WTC11 (cell line): Measurements from ENCODE around the gene INSC. TPM values are rescaled to one million over a fixed set of nuclear protein-coding genes. Genes with fewer than 3 reads are reported as not detected.
A peak's percentile ranks its signal among the peaks of the same experiment; 100 is the strongest.

ENCODE experiments used
- CBFB ChIP-seq: sonication (generic); formaldehyde crosslinking; IDR thresholded peaks from 2 replicates; pipeline ENCODE4 v1.8.1; 2022; ENCODE audit warnings: mild to moderate bottlenecking, low read depth, missing genetic modification reagents
- ESRRA ChIP-seq: sonication (generic); formaldehyde crosslinking; IDR thresholded peaks from 2 replicates; pipeline ENCODE4 v1.8.1; 2022; ENCODE audit warnings: mild to moderate bottlenecking, missing genetic modification reagents, borderline replicate concordance
- FOXJ3 ChIP-seq: sonication (generic); formaldehyde crosslinking; IDR thresholded peaks from 2 replicates; pipeline ENCODE4 v1.9.0; 2021; ENCODE audit warnings: missing genetic modification reagents, mild to moderate bottlenecking, borderline replicate concordance
- FOXK1 ChIP-seq: sonication (generic); formaldehyde crosslinking; IDR thresholded peaks from 2 replicates; pipeline ENCODE4 v1.8.0; 2022; ENCODE audit warnings: mild to moderate bottlenecking, moderate library complexity, missing genetic modification reagents
- FOXP1 ChIP-seq: sonication (generic); formaldehyde crosslinking; IDR thresholded peaks from 2 replicates; pipeline ENCODE4 v1.8.0; 2022; ENCODE audit warnings: missing genetic modification reagents, mild to moderate bottlenecking, moderate library complexity, borderline replicate concordance
- GRHL2 ChIP-seq: fragments of 250-450 bp; sonication (Bioruptor Pico); IDR thresholded peaks from 2 replicates; pipeline ENCODE4 v1.8.0; 2022; ENCODE audit warnings: mild to moderate bottlenecking, moderate library complexity; ENCODE audit not compliant: insufficient replicate concordance, severe bottlenecking
- MXD4 ChIP-seq: fragments of 250-450 bp; sonication (Bioruptor Pico); IDR thresholded peaks from 2 replicates; pipeline ENCODE4 v1.8.0; 2021; ENCODE audit warnings: mild to moderate bottlenecking, moderate library complexity, borderline replicate concordance
- MYBL2 ChIP-seq: sonication (generic); formaldehyde crosslinking; IDR thresholded peaks from 2 replicates; pipeline ENCODE4 v1.8.1; 2023; ENCODE audit warnings: mild to moderate bottlenecking, moderate library complexity, missing genetic modification reagents
- NFYB ChIP-seq: sonication (generic); formaldehyde crosslinking; conservative IDR thresholded peaks from 2 replicates; pipeline ENCODE4 v1.8.0; 2022; ENCODE audit warnings: low read depth, missing genetic modification reagents
- NR3C1 ChIP-seq: sonication (generic); formaldehyde crosslinking; conservative IDR thresholded peaks from 2 replicates; pipeline ENCODE4 v1.8.1; 2023; ENCODE audit warnings: low read depth, mild to moderate bottlenecking, missing genetic modification reagents
- OVOL2 ChIP-seq: fragments of 250-450 bp; sonication (Bioruptor Pico); IDR thresholded peaks from 2 replicates; pipeline ENCODE4 v1.9.0; 2021; ENCODE audit warnings: mild to moderate bottlenecking, borderline replicate concordance
- SMAD3 ChIP-seq: sonication (generic); formaldehyde crosslinking; IDR thresholded peaks from 2 replicates; pipeline ENCODE4 v1.8.0; 2022; ENCODE audit warnings: missing genetic modification reagents, mild to moderate bottlenecking, borderline replicate concordance
- TEAD1 ChIP-seq: sonication (generic); formaldehyde crosslinking; IDR thresholded peaks from 2 replicates; pipeline ENCODE4 v1.8.0; 2022; ENCODE audit warnings: mild to moderate bottlenecking, missing genetic modification reagents
- ZBTB21 ChIP-seq: sonication (generic); formaldehyde crosslinking; IDR thresholded peaks from 2 replicates; pipeline ENCODE4 v1.8.1; 2023; ENCODE audit warnings: mild to moderate bottlenecking, missing genetic modification reagents, borderline replicate concordance
- ZNF121 ChIP-seq: sonication (generic); formaldehyde crosslinking; IDR thresholded peaks from 2 replicates; pipeline ENCODE4 v1.8.0; 2023; ENCODE audit warnings: missing genetic modification reagents
- ZNF219 ChIP-seq: sonication (generic); formaldehyde crosslinking; IDR thresholded peaks from 2 replicates; pipeline ENCODE4 v1.8.0; 2023; ENCODE audit warnings: missing genetic modification reagents, mild to moderate bottlenecking, borderline replicate concordance
- total RNA-seq: library from RNA; stranded (reverse); gene quantifications from 3 replicates; pipeline ENCODE4 v1.2.3, GENCODE V29; 2021
- TF ChIP-seq, protein P1 (sequence below): sonication (generic); formaldehyde crosslinking; IDR thresholded peaks from 2 replicates; pipeline ENCODE4 v1.8.0; 2023; ENCODE audit warnings: missing genetic modification reagents
- TF ChIP-seq, protein P2 (sequence below): sonication (generic); formaldehyde crosslinking; IDR thresholded peaks from 2 replicates; pipeline ENCODE4 v1.8.1; 2022; ENCODE audit warnings: mild to moderate bottlenecking, missing genetic modification reagents, moderate library complexity, borderline replicate concordance
- TF ChIP-seq, protein P3 (sequence below): sonication (generic); formaldehyde crosslinking; IDR thresholded peaks from 2 replicates; pipeline ENCODE4 v1.8.0; 2022; ENCODE audit warnings: mild to moderate bottlenecking, missing genetic modification reagents
- TF ChIP-seq, protein P4 (sequence below): sonication (generic); formaldehyde crosslinking; IDR thresholded peaks from 2 replicates; pipeline ENCODE4 v1.8.1; 2022; ENCODE audit warnings: low read depth, missing genetic modification reagents, borderline replicate concordance
- TF ChIP-seq, protein P5 (sequence below): sonication (generic); formaldehyde crosslinking; IDR thresholded peaks from 2 replicates; pipeline ENCODE4 v1.8.1; 2023; ENCODE audit warnings: mild to moderate bottlenecking, moderate library complexity, missing genetic modification reagents
- TF ChIP-seq, protein P6 (sequence below): fragments of 250-450 bp; sonication (Bioruptor Pico); IDR thresholded peaks from 2 replicates; pipeline ENCODE4 v2.1.2; 2022; ENCODE audit warnings: mild to moderate bottlenecking, moderate library complexity
- TF ChIP-seq, protein P7 (sequence below): sonication (generic); formaldehyde crosslinking; IDR thresholded peaks from 2 replicates; pipeline ENCODE4 v1.8.1; 2023; ENCODE audit warnings: mild to moderate bottlenecking, missing genetic modification reagents, moderate library complexity
- TF ChIP-seq, protein P8 (sequence below): fragments of 250-450 bp; sonication (Bioruptor Pico); conservative IDR thresholded peaks from 2 replicates; pipeline ENCODE4 v1.9.0; 2021; ENCODE audit warnings: mild to moderate bottlenecking

The INSC gene
- total RNA-seq, 1 experiment from 2014 or later: 0.44 TPM

- TF ChIP-seq, protein P1, sequence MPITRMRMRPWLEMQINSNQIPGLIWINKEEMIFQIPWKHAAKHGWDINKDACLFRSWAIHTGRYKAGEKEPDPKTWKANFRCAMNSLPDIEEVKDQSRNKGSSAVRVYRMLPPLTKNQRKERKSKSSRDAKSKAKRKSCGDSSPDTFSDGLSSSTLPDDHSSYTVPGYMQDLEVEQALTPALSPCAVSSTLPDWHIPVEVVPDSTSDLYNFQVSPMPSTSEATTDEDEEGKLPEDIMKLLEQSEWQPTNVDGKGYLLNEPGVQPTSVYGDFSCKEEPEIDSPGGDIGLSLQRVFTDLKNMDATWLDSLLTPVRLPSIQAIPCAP (CRISPR knock-in tag): no peak
- TF ChIP-seq FOXJ3 (CRISPR knock-in tag) (no peak), MXD4 (CRISPR knock-in tag) (no peak), CBFB (CRISPR knock-in tag) (0 out of 2 replicates have a peak, but pooled peaks have one; percentile 3), TEAD1 (CRISPR knock-in tag) (no peak), FOXP1 (CRISPR knock-in tag) (no peak; the same call in 1 of the 2 replicates), SMAD3 (CRISPR knock-in tag) (no peak), MYBL2 (CRISPR knock-in tag) (no peak), ZNF219 (CRISPR knock-in tag) (0 out of 2 replicates have a peak, but pooled peaks have one; percentile 14), ZBTB21 (CRISPR knock-in tag) (no peak), OVOL2 (CRISPR knock-in tag) (no peak), NFYB (CRISPR knock-in tag) (no peak), ESRRA (no peak), GRHL2 (CRISPR knock-in tag) (no peak), FOXK1 (no peak), NR3C1 (CRISPR knock-in tag) (0 out of 2 replicates have a peak, but pooled peaks have one; percentile 12), ZNF121 (CRISPR knock-in tag) (no peak; the same call in 1 of the 2 replicates)
- TF ChIP-seq, protein P2, sequence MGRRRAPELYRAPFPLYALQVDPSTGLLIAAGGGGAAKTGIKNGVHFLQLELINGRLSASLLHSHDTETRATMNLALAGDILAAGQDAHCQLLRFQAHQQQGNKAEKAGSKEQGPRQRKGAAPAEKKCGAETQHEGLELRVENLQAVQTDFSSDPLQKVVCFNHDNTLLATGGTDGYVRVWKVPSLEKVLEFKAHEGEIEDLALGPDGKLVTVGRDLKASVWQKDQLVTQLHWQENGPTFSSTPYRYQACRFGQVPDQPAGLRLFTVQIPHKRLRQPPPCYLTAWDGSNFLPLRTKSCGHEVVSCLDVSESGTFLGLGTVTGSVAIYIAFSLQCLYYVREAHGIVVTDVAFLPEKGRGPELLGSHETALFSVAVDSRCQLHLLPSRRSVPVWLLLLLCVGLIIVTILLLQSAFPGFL (CRISPR knock-in tag): no peak
- TF ChIP-seq, protein P3, sequence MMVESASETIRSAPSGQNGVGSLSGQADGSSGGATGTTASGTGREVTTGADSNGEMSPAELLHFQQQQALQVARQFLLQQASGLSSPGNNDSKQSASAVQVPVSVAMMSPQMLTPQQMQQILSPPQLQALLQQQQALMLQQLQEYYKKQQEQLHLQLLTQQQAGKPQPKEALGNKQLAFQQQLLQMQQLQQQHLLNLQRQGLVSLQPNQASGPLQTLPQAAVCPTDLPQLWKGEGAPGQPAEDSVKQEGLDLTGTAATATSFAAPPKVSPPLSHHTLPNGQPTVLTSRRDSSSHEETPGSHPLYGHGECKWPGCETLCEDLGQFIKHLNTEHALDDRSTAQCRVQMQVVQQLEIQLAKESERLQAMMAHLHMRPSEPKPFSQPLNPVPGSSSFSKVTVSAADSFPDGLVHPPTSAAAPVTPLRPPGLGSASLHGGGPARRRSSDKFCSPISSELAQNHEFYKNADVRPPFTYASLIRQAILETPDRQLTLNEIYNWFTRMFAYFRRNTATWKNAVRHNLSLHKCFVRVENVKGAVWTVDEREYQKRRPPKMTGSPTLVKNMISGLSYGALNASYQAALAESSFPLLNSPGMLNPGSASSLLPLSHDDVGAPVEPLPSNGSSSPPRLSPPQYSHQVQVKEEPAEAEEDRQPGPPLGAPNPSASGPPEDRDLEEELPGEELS (CRISPR knock-in tag): no peak; the same call in 1 of the 2 replicates
- TF ChIP-seq, protein P4, sequence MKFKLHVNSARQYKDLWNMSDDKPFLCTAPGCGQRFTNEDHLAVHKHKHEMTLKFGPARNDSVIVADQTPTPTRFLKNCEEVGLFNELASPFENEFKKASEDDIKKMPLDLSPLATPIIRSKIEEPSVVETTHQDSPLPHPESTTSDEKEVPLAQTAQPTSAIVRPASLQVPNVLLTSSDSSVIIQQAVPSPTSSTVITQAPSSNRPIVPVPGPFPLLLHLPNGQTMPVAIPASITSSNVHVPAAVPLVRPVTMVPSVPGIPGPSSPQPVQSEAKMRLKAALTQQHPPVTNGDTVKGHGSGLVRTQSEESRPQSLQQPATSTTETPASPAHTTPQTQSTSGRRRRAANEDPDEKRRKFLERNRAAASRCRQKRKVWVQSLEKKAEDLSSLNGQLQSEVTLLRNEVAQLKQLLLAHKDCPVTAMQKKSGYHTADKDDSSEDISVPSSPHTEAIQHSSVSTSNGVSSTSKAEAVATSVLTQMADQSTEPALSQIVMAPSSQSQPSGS: no peak
- TF ChIP-seq, protein P5, sequence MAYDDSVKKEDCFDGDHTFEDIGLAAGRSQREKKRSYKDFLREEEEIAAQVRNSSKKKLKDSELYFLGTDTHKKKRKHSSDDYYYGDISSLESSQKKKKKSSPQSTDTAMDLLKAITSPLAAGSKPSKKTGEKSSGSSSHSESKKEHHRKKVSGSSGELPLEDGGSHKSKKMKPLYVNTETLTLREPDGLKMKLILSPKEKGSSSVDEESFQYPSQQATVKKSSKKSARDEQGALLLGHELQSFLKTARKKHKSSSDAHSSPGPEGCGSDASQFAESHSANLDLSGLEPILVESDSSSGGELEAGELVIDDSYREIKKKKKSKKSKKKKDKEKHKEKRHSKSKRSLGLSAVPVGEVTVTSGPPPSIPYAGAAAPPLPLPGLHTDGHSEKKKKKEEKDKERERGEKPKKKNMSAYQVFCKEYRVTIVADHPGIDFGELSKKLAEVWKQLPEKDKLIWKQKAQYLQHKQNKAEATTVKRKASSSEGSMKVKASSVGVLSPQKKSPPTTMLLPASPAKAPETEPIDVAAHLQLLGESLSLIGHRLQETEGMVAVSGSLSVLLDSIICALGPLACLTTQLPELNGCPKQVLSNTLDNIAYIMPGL: peak; percentile 76; the same call in 1 of the 2 replicates
- TF ChIP-seq, protein P6, sequence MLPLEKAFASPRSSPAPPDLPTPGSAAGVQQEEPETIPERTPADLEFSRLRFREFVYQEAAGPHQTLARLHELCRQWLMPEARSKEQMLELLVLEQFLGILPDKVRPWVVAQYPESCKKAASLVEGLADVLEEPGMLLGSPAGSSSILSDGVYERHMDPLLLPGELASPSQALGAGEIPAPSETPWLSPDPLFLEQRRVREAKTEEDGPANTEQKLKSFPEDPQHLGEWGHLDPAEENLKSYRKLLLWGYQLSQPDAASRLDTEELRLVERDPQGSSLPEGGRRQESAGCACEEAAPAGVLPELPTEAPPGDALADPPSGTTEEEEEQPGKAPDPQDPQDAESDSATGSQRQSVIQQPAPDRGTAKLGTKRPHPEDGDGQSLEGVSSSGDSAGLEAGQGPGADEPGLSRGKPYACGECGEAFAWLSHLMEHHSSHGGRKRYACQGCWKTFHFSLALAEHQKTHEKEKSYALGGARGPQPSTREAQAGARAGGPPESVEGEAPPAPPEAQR (CRISPR knock-in tag): no peak
- TF ChIP-seq, protein P7, sequence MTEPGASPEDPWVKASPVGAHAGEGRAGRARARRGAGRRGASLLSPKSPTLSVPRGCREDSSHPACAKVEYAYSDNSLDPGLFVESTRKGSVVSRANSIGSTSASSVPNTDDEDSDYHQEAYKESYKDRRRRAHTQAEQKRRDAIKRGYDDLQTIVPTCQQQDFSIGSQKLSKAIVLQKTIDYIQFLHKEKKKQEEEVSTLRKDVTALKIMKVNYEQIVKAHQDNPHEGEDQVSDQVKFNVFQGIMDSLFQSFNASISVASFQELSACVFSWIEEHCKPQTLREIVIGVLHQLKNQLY (CRISPR knock-in tag): no peak
- TF ChIP-seq, protein P8, sequence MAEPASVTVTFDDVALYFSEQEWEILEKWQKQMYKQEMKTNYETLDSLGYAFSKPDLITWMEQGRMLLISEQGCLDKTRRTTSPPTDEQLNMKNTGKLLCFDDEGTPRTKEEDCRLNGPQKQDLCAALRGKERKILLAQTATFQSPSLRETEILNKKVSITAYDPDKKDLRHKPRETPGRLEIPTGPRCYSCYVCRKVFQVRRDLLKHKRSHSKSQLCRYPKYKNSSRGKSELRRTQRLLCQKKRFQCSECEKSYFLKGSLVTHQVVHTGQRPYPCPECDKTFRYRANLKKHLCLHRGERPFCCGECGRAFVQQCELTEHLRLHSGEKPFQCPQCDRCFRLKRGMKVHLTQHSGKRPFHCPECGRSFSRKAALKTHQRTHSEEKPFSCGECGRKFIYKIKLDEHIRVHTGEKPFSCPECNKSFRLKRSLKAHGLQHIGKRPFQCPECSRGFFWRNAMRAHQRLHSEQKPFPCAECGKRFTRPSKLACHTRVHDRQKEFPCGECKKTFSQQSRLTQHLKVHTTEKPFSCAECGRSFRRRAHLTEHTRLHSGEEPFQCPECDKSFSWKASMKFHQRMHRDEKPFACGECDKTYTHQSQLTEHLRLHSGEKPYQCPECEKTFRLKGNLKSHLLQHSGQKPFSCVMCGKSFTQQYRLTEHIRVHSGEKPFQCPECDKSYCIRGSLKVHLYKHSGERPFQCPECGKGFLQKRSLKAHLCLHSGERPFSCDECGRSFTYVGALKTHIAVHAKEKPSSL (CRISPR knock-in tag): no peak
Measured at GRCh38 chr11:15074206-15075161, 40.2 kb upstream of the INSC start (continued).
